Activated effector memory CD4-positive, alpha-beta T cell treated with anti-CD3 and anti-CD28 coated beads, Interleukin-2, amount 50 U/mL, for 16 hours (primary cell): ENCODE measurements around the gene GSK3B.

Experiments used
- DNase-seq: peaks from one replicate; pipeline ENCODE4 v3.0.0-alpha.2; 2020

GSK3B gene

DNA sequence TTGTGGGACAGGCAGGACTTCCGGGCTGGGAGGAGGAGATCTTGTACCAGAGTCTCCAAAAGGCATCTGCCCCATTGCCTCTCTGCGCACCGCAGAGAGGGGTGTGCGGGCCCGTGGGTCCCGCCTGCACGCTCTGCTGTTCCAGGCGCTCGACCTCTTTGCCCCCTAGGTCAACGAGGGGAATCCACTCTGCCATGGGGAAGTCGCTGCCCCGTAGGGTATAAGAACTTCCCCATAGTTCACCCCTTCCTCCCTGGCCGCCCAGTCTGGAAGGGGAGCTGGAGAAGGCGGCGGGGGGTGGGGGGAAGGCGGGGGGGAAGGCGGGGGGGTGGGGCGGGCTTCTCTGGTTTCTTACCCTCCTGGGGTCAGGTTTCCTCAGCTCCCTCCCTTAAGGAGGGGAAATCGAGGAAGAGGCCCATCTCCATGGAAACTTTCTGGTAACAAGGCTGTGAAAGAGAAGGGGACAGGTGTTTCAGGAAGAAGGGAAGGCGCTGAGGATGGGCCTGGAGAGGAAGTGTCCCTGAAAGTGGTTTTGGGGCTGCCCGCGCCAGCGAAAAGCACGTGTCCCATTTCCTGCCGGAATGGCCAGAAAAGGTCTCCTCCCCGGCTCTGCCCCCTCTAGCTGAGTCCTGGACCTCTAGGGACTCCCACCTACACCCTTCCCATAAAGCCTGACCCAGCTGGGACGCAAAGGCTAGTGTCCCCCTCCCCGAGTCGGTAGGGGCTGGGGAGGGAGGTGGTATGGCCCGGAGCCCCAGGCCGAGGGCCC lies 284.8 kb downstream of the GSK3B start:
- DNase-seq, result no peak

GRCh38 chr3:119808843-119809242 lies 285.4 kb downstream of the GSK3B start:
- DNase-seq, result no peak

DNA sequence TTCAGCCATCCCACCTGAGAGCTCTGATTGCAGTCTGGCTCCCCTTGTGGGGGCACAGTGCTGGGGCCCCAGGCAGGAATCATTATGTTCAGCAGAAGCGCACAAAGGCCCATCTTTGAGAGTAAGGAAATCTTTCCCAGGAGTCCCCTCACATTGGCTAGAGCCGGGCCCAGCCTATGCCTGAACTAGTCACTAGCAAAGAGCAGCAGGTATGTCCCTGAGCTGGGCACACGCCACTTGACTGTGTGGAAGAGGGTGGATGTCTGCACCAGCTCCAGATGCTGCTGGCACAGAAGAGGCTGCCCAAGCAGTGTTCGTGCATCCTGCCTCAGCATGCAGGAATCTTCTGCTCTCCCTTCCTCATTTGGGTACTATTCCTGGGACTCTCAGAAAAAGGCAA lies 286.0 kb downstream of the GSK3B start:
- DNase-seq, result no peak

GRCh38 chr3:119800844-119801243 lies 293.4 kb downstream of the GSK3B start:
- DNase-seq, result no peak

GRCh38 chr3:119796785-119797184 lies 297.5 kb downstream of the GSK3B start:
- DNase-seq, result no peak

DNA sequence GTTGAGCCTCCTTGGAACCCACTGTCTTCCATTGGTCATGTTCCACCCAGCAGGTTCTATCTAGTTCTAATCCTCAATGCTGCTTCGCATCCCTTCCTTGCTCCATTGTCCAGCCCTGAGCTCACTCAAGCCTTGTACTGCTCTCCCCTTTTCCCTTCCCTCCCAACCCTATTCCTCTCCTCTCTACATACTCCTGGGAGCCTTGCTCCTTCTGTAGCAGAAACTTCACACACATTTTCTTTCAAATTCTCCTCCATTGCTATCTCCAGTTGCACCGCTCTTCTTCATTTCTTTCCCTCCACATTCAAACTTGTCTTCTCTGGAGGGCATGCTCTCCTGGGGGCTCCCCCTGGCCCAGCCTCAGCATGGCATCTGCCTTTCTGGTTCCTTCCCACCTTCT lies 297.9 kb downstream of the GSK3B start:
- no peak for DNase-seq

DNA sequence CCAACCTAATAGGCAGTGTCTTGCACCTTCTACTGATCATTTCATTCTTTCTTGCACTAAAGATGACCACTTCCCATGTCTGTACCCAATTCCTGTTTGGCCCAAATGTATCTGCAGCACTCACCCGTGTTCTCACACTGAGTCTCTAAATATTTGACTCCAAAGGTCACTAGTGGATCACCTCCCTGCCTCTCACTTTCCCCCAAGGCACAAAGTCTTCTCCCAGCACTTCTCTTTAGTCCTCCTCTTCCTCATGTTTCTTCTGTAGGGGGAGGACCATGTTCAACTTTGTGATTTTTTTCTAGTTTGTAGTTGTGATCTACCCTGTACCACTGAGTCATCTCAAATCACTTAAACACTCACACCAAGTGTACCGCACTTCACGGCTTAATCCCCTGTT lies 298.4 kb downstream of the GSK3B start:
- DNase-seq, result no peak

DNA sequence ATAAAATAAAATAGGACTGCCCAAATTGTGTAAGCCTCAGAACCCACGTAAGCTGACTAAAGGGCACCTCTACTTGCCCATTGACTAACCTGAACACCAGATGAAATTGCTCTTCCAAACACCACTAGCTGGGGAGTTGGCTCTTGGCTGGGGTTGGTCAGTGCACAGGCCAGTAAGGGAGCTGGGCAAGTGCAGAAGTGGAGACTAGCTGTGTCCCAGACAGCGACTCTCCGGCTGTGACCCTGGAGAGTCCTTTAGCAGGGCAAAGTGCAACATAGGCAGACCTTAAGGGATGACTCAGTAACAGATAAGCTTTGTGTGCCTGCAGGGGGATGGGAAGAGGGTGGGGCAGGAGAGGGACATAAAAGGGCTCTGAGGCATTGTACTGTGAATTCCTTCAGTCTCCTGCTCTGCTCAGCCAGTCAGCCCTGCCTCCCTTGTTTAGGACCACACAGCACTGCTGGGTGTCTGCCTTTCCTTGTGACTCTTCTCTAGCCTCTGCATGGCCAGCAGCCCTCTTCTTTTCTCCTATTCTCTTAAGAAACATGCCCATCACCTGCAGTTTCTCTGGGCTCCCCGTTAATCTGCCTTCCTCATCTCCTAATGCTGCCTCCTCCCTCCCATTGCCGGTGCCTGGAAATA lies 299.2 kb downstream of the GSK3B start:
- no peak for DNase-seq

DNA sequence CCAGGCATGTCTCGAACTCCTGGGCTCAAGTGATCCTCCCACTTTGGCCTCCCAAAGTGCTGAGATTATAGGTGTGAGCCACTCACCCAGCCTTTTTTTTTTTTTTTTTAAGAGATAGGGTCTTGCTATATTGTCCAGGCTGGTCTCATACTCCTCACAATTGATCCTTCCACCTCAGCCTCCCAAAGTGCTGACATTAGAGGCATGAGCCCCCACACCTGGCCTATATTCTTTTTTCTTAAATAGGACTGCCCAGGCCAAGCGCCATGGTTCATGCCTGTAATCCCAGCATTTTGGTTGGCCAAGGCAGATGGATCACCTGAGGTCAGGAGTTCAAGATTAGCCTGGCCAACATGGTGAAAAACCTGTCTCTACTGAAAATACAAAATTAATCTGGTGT lies 299.8 kb downstream of the GSK3B start:
- no peak for DNase-seq

DNA sequence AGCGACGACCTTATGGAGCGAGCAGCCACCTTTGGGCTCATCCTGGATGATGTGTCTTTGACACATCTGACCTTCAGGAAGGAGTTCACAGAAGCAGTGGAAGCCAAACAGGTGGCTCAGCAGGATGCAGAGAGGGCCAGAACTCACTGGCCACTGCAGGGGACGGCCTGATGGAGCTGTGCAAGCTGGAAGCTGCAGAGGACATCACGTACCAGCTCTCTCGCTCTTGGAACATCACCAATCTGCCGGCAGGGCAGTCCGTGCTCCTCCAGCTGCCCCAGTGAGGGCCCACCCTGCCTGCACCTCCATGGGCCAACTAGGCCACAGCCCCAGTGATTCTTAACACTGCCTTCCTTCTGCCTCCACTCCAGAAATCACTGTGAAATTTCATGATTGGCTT lies 302.0 kb downstream of the GSK3B start:
- DNase-seq, result no peak

DNA sequence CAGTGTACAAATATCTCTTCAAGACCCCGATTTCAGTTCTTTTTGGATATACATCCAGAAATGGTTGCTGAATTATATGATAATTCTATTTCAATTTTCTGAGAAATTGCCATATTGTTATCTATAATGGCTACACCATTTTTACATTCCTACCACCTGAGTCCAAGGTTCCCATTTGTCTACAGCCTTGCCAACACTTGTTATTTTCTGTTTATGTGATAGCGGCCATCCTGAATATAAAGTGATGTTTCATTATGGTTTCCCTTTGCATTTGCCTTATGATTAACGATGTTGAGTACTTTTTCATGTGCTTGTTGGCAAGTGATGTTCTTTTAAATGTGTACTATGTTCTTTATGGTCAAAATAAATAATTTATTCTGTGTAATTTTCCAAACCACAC lies 303.9 kb downstream of the GSK3B start:
- DNase-seq, result no peak

DNA sequence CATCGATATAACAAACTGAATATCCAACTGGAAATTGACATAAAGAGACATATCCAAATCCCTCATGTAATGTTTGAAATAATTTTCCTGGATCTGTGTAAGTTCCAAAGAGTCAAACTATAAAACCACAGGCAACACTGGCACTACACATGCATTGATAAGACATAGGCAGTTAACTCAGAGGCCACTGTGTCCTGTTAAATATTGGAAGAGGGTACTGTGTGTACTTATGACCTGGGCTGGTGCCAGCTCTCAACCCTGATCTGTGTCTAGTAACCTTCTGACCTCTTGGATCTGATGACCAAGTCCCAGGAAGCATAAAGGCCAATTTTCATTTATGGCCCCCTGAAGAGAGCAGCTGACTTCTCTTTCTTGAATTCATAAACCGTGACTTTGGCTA lies 307.8 kb downstream of the GSK3B start:
- no peak for DNase-seq

- no peak for DNase-seq
These were observed 310.4 kb downstream of the GSK3B start for GRCh38 chr3:119783883-119784282.

GRCh38 chr3:119783255-119783654 lies 311.0 kb downstream of the GSK3B start:
- DNase-seq, result no peak

DNA sequence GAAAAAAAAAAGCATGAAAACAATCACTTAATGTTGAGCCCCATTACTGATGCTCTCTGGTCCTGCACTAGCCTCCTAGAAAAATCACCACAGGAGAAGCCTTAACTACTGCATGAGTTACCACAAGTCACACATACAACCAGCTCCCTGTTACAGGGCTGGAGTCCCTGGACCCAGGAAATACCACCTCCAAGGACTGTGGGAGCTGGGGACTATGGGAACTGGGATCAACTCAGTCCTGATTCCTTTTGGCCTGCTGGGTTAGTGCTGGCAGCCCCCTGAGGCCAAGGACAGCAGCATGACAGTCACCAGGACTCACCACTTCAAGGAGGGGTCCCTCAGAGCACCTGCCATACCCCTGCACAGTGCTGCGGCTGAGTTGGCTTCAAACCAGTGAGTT lies 311.8 kb downstream of the GSK3B start:
- no peak for DNase-seq

GRCh38 chr3:119781330-119782198 lies 312.7 kb downstream of the GSK3B start, which contains the start of gene NR1I2:
TSS of gene NR1I2 (plus strand) at chr3:119782101.
- DNase-seq, result no peak

- no peak for DNase-seq
These were observed 314.4 kb downstream of the GSK3B start for GRCh38 chr3:119779731-119780383.

- no peak for DNase-seq
These were observed 315.4 kb downstream of the GSK3B start for GRCh38 chr3:119778811-119779210.

GRCh38 chr3:119778176-119778575 lies 316.1 kb downstream of the GSK3B start:
- no peak for DNase-seq

DNA sequence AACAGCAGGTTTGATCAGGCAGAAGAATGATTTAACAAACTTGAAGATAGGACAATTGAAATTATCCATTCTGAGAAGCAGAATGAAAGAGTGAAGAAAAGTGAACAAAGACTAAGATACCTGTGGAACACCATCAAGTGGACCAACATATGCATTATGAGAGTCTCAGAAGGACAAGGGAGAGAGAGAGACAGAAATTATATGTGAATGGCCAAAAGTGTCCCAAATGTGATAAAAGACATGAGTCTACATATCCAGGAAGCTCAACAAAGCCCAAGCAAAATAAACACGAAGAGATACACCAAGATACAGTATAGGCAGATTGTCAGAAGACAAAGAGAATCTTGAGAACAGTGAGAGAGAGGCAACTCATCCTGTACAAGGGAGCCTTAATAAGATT lies 317.9 kb downstream of the GSK3B start:
- DNase-seq, result no peak

- DNase-seq, result no peak
These were observed 319.8 kb downstream of the GSK3B start for GRCh38 chr3:119774444-119774843.
